Memory B cell (primary cell): ENCODE measurements around the gene ALPP.
"Not testable (repeated sequence)": the region's sequence is repeated elsewhere in the genome, so short reads cannot be mapped to it uniquely, and the experiment has no call there.

ENCODE experiments used
- ATAC-seq: fragments of 150-1000 bp; cut with Tn5 transposase; 2 replicates; pipeline ENCODE4 v1.10.0; 2021; ENCODE audit warnings: low read depth, mild to moderate bottlenecking, moderate library complexity
- DNase-seq, 2 donors: peaks; one replicate each; pipeline ENCODE4 v3.0.0; 2022; ENCODE audit warnings: low spot score in 2 of 2
- H3K27ac Mint-ChIP-seq: one replicate; pipeline ENCODE4 v1.8.0; 2022; ENCODE audit warnings: mild to moderate bottlenecking, moderate library complexity, mixed read lengths
- H3K27me3 Mint-ChIP-seq: one replicate; pipeline ENCODE4 v1.8.0; 2022; ENCODE audit warnings: mixed read lengths
- H3K36me3 Mint-ChIP-seq: one replicate; pipeline ENCODE4 v1.8.0; 2022; ENCODE audit warnings: mild to moderate bottlenecking, mixed read lengths
- H3K4me1 Mint-ChIP-seq: one replicate; pipeline ENCODE4 v1.8.0; 2022; ENCODE audit warnings: mixed read lengths
- H3K4me3 Mint-ChIP-seq: one replicate; pipeline ENCODE4 v1.8.0; 2022; ENCODE audit warnings: mild to moderate bottlenecking, moderate library complexity, mixed read lengths
- H3K9me3 Mint-ChIP-seq: one replicate; pipeline ENCODE4 v1.8.0; 2022; ENCODE audit warnings: mixed read lengths

The ALPP gene

DNA sequence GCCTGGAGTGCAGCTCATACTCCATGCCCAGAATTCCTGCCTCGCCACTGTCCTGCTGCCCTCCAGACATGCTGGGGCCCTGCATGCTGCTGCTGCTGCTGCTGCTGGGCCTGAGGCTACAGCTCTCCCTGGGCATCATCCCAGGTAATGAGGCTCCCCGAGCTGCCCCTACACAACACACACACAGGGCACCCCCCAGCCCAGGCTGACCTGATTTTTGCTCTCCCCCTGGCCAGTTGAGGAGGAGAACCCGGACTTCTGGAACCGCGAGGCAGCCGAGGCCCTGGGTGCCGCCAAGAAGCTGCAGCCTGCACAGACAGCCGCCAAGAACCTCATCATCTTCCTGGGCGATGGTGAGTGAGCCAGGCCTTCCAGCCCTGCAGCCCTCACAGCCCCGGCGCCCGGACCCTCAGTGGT is at the start of gene ALPP:
Gene ALPP, plus strand, starts transcription at position 17 of the 417 bp plus-strand sequence. Its CDS starts 52 bp downstream, at position 69.
- not testable (repeated sequence) for H3K9me3 Mint-ChIP-seq, ATAC-seq, H3K27ac Mint-ChIP-seq, H3K36me3 Mint-ChIP-seq, H3K4me1 Mint-ChIP-seq, DNase-seq, H3K4me3 Mint-ChIP-seq
- H3K27me3 Mint-ChIP-seq: peaks cover 15% of the 10 kb centered on the region

DNA sequence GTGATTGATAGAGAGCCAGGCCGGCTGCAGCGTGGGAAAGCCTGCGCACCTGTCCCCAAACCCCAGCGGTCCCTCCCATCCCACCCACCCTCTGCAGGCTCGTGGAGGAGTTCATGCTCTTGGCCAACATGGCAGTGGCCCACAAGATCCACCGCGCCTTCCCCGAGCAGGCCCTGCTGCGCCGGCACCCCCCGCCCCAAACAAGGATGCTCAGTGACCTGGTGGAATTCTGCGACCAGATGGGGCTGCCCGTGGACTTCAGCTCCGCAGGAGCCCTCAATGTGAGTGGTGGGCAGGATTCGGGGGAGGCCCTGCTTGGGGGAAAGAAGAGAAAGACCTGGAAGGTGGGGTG is 48.9 kb upstream of the ALPP start:
- H3K4me1 Mint-ChIP-seq: no peaks in the 10 kb centered on the region
- no peak for ATAC-seq
- DNase-seq: no peak
- H3K27me3 Mint-ChIP-seq: no peaks in the 10 kb centered on the region
- H3K36me3 Mint-ChIP-seq: peaks cover 4% of the 10 kb centered on the region
- no peak overlapping the region for H3K4me3 Mint-ChIP-seq
- no peak overlapping the region for H3K27ac Mint-ChIP-seq
- H3K9me3 Mint-ChIP-seq: no peaks in the 10 kb centered on the region

DNA sequence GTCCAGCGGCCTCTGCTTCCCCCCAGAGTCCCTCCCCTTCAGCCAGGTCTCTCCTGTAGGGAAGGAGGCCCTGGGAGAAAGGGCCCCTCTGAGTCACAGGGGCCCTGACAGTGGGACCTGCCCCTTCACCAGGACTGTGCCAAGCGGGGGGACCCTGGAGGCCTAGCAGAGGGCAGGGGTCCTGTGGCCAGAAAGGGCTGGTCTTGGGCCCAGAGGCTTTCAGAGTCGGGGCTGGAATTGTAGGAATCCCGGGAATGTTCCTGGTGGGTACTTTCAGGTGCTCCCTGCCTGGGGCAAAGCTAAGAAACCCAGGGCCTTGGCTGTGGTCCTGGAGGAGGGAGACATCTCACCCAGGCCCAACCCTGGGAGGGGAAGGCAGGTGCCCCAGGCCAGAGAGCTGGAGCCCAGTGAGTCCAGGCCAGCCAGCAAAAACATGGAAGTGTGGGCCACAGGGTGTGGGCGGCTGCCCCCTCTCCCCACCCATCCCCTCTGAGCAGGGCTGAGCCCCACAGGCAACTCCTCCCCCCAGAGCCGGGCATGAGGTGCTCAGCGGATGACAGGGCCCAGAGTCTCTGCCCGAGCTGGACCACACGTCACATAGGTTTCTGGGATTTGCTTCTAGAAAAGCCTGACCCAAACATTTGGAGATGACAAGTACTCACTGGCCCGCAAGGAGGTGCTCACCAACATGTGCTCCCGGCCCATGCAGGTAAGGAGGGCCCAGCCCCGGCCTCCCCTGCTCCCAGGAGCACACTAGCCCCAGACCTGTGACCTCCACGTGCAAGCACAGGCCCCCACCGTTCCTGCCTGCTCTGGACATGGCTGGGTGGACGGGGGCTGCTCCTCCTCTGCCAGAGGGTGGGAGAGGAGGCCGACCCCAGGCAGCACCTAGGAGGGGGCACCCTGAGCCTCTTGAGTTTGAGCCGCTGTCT is 48.2 kb upstream of the ALPP start:
- no peak for DNase-seq
- no peak for ATAC-seq
- no peaks in the 10 kb centered on the region for H3K27me3 Mint-ChIP-seq
- H3K4me3 Mint-ChIP-seq: no peak overlapping the region
- peaks cover 4% of the 10 kb centered on the region for H3K36me3 Mint-ChIP-seq
- H3K9me3 Mint-ChIP-seq: no peaks in the 10 kb centered on the region
- H3K4me1 Mint-ChIP-seq: no peaks in the 10 kb centered on the region
- no peak overlapping the region for H3K27ac Mint-ChIP-seq

DNA sequence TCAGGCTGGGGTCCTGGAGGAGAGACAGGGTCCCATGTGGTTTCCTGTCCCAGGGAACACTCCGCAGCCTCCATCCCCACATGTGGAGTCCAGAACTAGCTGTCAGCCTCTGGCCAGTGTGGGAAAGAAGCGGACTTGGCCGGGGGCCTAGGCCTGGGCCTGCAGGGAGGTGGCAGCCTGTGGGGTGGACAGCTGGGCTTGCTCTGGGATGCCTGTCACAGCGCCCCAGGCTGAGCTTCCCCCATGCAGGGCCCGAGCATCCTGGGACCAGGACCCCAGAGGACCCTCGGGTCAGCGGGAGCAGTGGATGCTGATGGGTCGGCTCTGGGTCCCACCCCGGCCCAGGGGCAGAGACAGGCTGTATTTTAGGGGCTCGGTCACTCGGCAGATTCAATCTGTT is 47.5 kb upstream of the ALPP start:
- not testable (repeated sequence) for H3K36me3 Mint-ChIP-seq, DNase-seq, H3K9me3 Mint-ChIP-seq

DNA sequence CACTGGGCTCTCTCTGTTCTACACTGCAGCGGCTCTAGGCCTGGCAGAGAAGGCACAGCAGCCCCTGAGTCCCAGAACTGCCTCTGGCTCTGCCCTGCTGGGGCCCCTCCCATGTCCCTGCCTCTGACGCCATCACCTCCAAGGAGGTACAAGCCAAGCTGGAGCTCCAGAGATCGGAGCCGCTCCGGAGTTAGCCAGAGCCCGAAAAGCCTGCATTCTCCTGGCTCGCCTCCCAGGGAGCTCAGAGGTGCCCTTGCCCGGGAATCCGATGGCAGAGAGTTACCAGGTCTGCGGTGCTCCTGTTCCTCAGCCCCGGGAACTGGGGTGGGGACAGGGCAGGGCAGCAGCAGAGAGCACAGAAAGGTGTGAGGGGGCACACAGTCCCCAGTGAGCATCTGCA is 46.9 kb upstream of the ALPP start:
- not testable (repeated sequence) for ATAC-seq, H3K4me1 Mint-ChIP-seq, H3K27ac Mint-ChIP-seq, H3K4me3 Mint-ChIP-seq, H3K36me3 Mint-ChIP-seq, H3K27me3 Mint-ChIP-seq, H3K9me3 Mint-ChIP-seq, DNase-seq

More for the DNA sequence above, 47.5 kb upstream of the ALPP start:
- ATAC-seq, H3K4me3 Mint-ChIP-seq, H3K27ac Mint-ChIP-seq, H3K27me3 Mint-ChIP-seq, H3K4me1 Mint-ChIP-seq: not testable (repeated sequence)

DNA sequence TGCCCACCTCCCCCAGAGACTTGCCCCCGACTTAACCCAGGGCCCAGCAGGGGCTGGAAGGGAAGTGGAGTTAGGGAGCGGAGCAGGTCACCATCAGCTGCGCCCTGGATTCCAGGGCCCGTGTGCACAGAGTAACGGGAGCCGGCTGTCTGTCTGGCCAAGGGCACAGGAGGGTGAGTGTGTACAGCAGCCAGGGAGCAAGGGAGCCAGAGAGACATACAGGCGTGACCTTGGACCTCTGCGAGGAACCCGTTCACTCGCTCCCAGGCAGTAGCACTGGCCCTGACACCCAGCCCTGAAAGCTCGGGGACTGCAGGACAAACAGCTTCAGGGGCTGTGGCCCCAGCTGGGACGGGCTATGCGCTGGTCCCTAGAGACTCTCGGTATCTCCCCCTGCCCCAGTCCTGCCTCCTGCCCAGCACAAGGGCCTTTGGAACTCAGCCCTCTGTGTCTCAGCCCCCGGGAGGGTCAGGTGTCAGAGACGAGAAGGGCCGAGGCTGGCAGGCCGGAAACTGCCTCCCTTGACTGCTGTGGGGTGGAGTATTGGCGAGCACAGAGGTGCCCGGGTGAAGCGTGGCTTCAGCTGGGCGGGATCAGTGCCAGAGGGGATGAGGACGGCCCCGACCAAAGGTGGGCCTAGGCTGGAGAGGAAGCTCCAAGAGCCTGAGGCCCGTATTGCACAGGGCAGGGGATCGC is 46.2 kb upstream of the ALPP start:
- H3K9me3 Mint-ChIP-seq, DNase-seq, H3K27ac Mint-ChIP-seq, ATAC-seq, H3K27me3 Mint-ChIP-seq, H3K36me3 Mint-ChIP-seq, H3K4me3 Mint-ChIP-seq, H3K4me1 Mint-ChIP-seq: not testable (repeated sequence)

DNA sequence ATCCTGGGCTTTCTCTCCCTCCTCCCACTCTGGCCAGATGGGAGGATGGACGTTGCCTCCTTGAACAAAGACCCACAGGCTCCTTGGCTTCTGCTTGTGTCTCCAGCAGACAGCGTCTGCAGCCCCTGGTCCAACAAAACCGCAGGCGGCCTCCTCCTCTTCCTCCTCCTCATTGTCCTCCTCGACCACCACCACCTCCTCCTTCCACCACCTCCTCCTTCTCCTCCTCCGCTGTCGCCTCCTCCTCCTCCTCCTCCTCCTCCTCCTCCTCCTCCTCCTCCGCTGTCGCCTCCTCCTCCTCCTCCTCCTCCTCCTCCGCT is 45.7 kb upstream of the ALPP start:
- H3K27me3 Mint-ChIP-seq: no peaks in the 10 kb centered on the region
- H3K4me3 Mint-ChIP-seq: no peak overlapping the region
- ATAC-seq (no peak), DNase-seq (no peak)
- H3K9me3 Mint-ChIP-seq: no peaks in the 10 kb centered on the region
- H3K36me3 Mint-ChIP-seq: peaks cover 5% of the 10 kb centered on the region
- no peaks in the 10 kb centered on the region for H3K4me1 Mint-ChIP-seq
- no peak overlapping the region for H3K27ac Mint-ChIP-seq

DNA sequence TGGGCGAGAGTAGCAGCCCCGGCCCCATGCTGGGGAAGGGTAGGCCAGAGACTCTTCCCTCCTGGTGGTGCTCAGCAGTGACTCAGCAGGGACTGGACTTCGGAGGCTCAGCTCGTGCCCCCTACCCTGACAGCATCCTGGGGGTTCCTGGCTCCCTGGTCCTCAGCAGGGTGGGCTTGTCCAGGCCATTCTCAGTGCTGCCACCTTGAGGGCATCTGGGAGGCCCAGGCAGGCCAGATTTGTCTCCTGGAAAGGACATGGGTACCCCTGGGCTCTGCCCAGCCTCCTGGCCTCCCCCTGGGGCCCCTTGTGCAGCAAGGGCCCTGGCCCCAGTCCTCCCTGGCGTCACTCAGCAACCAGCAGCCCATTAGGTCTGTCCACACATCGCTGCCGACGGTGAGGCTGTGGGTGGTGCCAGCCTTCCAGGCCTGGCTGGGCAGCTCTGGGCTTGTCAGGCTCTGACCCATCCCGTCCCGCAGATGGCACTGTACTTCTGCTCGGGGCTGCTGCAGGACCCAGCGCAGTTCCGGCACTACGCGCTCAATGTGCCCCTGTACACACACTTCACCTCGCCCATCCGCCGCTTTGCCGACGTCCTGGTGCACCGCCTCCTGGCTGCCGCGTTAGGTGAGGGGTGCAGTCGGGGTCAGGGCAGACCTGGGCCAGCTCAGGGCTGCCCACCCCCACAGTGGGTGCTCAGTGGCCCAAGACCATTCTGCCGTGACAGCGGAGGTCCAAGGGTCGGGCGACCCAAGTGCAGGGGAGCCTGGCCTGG is 45.0 kb upstream of the ALPP start:
- no peak overlapping the region for H3K27ac Mint-ChIP-seq
- peaks cover 5% of the 10 kb centered on the region for H3K36me3 Mint-ChIP-seq
- H3K27me3 Mint-ChIP-seq: no peaks in the 10 kb centered on the region
- no peak overlapping the region for H3K4me3 Mint-ChIP-seq
- DNase-seq (no peak), ATAC-seq (no peak)
- no peaks in the 10 kb centered on the region for H3K9me3 Mint-ChIP-seq
- H3K4me1 Mint-ChIP-seq: no peaks in the 10 kb centered on the region

DNA sequence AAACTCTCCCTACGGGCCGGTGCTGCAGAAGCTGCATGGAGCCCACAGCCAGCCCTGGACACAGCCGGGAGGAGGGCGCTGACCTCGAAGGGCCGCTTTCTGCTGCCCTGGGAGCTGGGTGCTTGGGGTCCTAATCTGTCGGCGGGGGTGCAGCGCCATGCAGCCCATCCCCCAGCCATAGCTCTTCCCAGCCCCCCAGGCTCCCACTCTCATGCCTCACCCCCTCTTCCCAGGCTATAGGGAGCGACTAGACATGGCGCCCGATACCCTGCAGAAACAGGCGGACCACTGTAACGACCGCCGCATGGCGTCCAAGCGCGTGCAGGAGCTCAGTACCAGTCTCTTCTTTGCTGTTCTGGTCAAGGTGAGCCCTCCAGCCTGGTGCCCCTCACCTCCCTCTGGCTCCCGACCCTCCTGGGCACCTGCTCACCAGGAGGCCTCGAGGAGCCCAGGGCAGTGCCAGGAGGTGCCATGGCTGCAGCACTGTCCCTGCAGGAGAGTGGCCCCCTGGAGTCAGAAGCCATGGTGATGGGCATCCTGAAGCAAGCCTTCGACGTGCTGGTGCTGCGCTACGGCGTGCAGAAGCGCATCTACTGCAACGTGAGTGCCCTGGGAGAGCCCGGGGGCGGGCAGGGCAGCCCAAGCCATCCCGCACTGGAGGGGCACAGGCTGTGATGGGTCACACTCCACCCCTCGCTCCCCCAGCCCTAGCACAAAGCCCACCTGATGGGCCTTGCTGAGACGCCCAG is 44.2 kb upstream of the ALPP start:
- not testable (repeated sequence) for H3K27ac Mint-ChIP-seq, H3K4me3 Mint-ChIP-seq, H3K4me1 Mint-ChIP-seq, ATAC-seq, H3K27me3 Mint-ChIP-seq, H3K9me3 Mint-ChIP-seq, H3K36me3 Mint-ChIP-seq, DNase-seq

DNA sequence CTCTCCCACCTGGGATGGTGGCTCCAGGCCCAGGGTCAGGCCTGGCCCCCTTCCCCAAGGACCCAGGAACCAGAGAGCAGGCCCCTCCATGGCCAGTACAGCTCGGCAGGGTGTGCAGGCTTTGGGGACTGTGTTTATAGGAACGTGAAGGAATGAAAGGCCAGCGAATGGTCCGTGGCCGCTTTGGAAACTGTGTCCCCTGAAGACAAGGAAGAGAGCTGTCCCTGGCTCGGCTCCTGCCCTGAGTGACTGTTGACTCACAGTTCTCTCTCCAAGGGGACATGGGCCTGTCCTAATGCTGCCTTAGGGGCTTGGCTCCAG is 43.7 kb upstream of the ALPP start:
- not testable (repeated sequence) for H3K27ac Mint-ChIP-seq, ATAC-seq, DNase-seq, H3K27me3 Mint-ChIP-seq, H3K4me1 Mint-ChIP-seq, H3K4me3 Mint-ChIP-seq, H3K36me3 Mint-ChIP-seq, H3K9me3 Mint-ChIP-seq

DNA sequence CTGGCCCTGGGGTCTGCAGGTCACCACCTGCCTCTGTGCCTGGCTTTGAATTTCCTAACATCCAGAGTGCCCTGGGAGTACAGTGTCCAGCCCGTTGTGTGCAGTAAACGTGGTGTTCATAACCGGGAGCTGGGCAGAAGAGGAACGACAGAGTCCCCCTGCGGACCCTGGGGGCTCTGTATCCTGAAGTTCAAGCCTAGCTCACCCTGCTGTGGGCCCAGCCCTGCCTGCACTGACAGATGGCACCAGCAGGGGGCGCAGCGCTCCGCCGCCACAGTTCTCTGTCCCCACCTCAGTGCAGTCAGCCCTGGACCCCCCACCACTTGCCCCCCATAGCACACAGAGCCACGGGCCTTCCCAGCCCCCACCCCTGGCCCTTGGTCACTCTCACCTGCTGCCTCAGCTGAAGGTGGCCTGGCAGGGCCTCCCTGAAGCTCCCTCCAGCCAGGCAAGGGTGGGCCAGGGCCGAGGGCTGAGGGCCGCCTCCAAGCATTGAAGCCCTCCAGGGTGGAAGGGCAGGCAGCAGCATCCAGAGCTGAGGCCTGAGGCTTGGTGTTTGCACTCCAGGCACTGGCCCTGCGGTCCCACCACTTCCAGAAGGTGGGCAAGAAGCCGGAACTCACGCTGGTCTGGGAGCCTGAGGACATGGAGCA is 43.2 kb upstream of the ALPP start:
- DNase-seq, H3K9me3 Mint-ChIP-seq, H3K4me3 Mint-ChIP-seq, H3K4me1 Mint-ChIP-seq, ATAC-seq, H3K27me3 Mint-ChIP-seq, H3K27ac Mint-ChIP-seq, H3K36me3 Mint-ChIP-seq: not testable (repeated sequence)

DNA sequence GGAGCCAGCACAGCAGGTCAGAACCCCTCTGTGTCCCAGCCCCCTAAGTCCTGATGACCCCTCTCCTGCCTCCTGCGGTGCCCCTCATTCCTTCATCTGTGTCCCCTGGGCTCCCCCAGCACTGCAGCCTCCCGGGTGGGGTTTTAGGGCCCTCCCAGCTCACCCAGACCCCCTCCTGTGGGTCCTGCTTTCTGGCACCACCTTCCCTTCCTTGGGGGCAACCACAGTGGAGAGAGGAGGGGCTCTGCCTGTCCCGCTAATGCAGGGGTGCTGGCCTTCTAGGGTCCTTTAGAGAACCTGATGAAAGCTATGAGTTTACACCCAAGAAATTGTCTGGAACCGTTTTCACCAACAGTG is 42.7 kb upstream of the ALPP start:
- H3K27me3 Mint-ChIP-seq: no peaks in the 10 kb centered on the region
- H3K9me3 Mint-ChIP-seq: no peaks in the 10 kb centered on the region
- no peak overlapping the region for H3K27ac Mint-ChIP-seq
- DNase-seq: no peak
- H3K4me3 Mint-ChIP-seq: no peak overlapping the region
- no peak for ATAC-seq
- no peaks in the 10 kb centered on the region for H3K4me1 Mint-ChIP-seq
- H3K36me3 Mint-ChIP-seq: peaks cover 10% of the 10 kb centered on the region

DNA sequence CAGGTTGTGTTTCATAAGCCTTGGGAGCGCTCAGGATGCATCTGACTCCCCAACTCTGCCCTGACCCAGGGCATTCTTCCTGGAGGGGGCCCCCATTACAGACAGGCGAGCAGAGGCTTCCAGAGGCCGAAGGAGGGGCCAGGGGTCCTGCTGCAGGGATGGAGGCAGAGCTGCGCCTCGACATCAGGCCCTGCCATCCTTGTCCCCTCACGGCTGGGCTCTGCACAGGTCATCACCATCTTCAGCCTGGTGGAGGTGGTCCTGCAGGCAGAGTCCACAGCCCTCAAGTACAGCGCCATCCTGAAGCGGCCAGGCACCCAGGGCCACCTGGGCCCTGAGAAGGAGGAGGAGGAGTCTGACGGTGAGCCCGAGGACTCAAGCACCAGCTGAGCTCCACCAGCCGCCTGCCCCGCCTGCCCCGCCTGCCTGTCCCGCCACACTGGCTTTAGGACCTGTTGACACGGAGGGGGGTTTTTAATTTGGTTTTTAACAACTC is 42.3 kb upstream of the ALPP start:
- no peaks in the 10 kb centered on the region for H3K4me1 Mint-ChIP-seq
- H3K27me3 Mint-ChIP-seq: no peaks in the 10 kb centered on the region
- ATAC-seq (no peak), DNase-seq (no peak)
- H3K4me3 Mint-ChIP-seq: no peak overlapping the region
- H3K9me3 Mint-ChIP-seq: no peaks in the 10 kb centered on the region
- H3K27ac Mint-ChIP-seq: no peak overlapping the region
- peaks cover 10% of the 10 kb centered on the region for H3K36me3 Mint-ChIP-seq
